Smooth muscle cell (in vitro differentiated cells): ENCODE measurements around the gene MCRS1. TPM values are rescaled to one million over a fixed set of nuclear protein-coding genes. Genes with fewer than 3 reads are reported as not detected.
"Not testable (repeated sequence)": the region's sequence is repeated elsewhere in the genome, so short reads cannot be mapped to it uniquely, and the experiment has no call there.

Source experiments
- DNase-seq: peaks from one replicate; lab custom pipeline; 2025; ENCODE audit not compliant: unreplicated experiment; lab: John Stamatoyannopoulos, UW
- H2AFZ ChIP-seq: fragments of 200-600 bp; sonication (generic); 2 replicates; pipeline ENCODE4 v1.6.0; 2016; ENCODE audit warnings: antibody characterized with exemption, low read depth, mild to moderate bottlenecking
- H3F3A ChIP-seq: fragments of 200-600 bp; sonication (generic); 2 replicates; pipeline ENCODE4 v1.6.0; 2017; ENCODE audit warnings: antibody characterized with exemption, low read depth
- H3K27ac ChIP-seq: fragments of 200-600 bp; sonication (generic); 2 replicates; pipeline ENCODE4 v1.5.1; 2016; ENCODE audit warnings: low read depth, mild to moderate bottlenecking
- H3K27me3 ChIP-seq: fragments of 200-600 bp; sonication (generic); 2 replicates; pipeline ENCODE4 v1.6.1; 2016; ENCODE audit warnings: low read depth, mild to moderate bottlenecking
- H3K36me3 ChIP-seq: fragments of 200-600 bp; sonication (generic); 2 replicates; pipeline ENCODE4 v1.5.1; 2016; ENCODE audit warnings: low read depth
- H3K4me1 ChIP-seq: fragments of 200-600 bp; sonication (generic); 2 replicates; pipeline ENCODE4 v1.5.1; 2016; ENCODE audit warnings: low read depth
- H3K4me2 ChIP-seq: fragments of 200-600 bp; sonication (generic); 2 replicates; pipeline ENCODE4 v1.6.0; 2016; ENCODE audit warnings: mild to moderate bottlenecking
- H3K4me3 ChIP-seq: fragments of 200-600 bp; sonication (generic); 2 replicates; pipeline ENCODE4 v1.5.1; 2016; ENCODE audit warnings: mild to moderate bottlenecking
- H3K79me2 ChIP-seq: fragments of 200-600 bp; sonication (generic); 2 replicates; pipeline ENCODE4 v1.6.0; 2016; ENCODE audit warnings: low read depth, mild to moderate bottlenecking
- H3K9ac ChIP-seq: fragments of 200-600 bp; sonication (generic); 2 replicates; pipeline ENCODE4 v1.6.0; 2016; ENCODE audit warnings: low read depth
- H3K9me3 ChIP-seq: fragments of 200-600 bp; sonication (generic); replicated peaks from 2 replicates; pipeline ENCODE4 v1.5.1; 2016; ENCODE audit warnings: low read depth
- H4K20me1 ChIP-seq: fragments of 200-600 bp; sonication (generic); 2 replicates; pipeline ENCODE4 v1.6.0; 2016; ENCODE audit warnings: low read depth
- CTCF ChIP-seq: fragments of 200-600 bp; sonication (generic); IDR thresholded peaks from 2 replicates; pipeline ENCODE4 v1.5.1; 2017; ENCODE audit warnings: borderline replicate concordance, mild to moderate bottlenecking, antibody characterized with exemption; ENCODE audit not compliant: insufficient read depth, poor library complexity, severe bottlenecking
- WGBS: methylation state at CpG from one replicate; pipeline ENCODE4 v1.1.7; 2016; ENCODE audit warnings: low lambda C conversion rate; 5-methylcytosine and 5-hydroxymethylcytosine counted together
- polyA plus RNA-seq: library from polyadenylated mRNA; unstranded; fragments of >200 nt; fragmentation: Nextera tagmentation; extraction: Ambion mirVana; gene quantifications from 2 replicates; pipeline ENCODE4 v1.2.1, GENCODE V29; 2016
- total RNA-seq: library from RNA; depleted of rRNA; stranded (reverse); fragments of >200 nt; gene quantifications from 2 replicates; pipeline ENCODE4 v1.2.3, GENCODE V29; 2014

Gene MCRS1
- total and polyA plus RNA-seq, 2 experiments from 2014 or later, result 41.4 to 54.4 TPM

GRCh38 chr12:49518914-49519573 lies 48.9 kb downstream of the MCRS1 start:
- H3K27ac ChIP-seq, result no peak overlapping the region
- no peaks in the 10 kb centered on the region for H3K36me3 ChIP-seq
- H3F3A ChIP-seq, result no peaks in the 10 kb centered on the region
- no peaks in the 10 kb centered on the region for H3K9me3 ChIP-seq
- no peak overlapping the region for H3K4me3 ChIP-seq
- no peaks in the 10 kb centered on the region for H3K27me3 ChIP-seq
- 56% methylated on average over 2 of the region's 2 CpGs for WGBS
- H3K4me1 ChIP-seq, result no peaks in the 10 kb centered on the region
- no peak overlapping the region for H2AFZ ChIP-seq
- no peaks in the 10 kb centered on the region for H3K79me2 ChIP-seq
- H4K20me1 ChIP-seq, result peaks cover 3% of the 10 kb centered on the region
- no peak for DNase-seq
- no peak for TF ChIP-seq CTCF
- no peak overlapping the region for H3K9ac ChIP-seq
- no peak overlapping the region for H3K4me2 ChIP-seq

- Histone ChIP-seq H3K4me2 (no peak overlapping the region), H3K27ac (no peak overlapping the region), H3K27me3 (no peaks in the 10 kb centered on the region), H3F3A (no peaks in the 10 kb centered on the region), H3K9ac (no peak overlapping the region), H3K4me1 (no peaks in the 10 kb centered on the region), H3K79me2 (no peaks in the 10 kb centered on the region), H3K9me3 (no peaks in the 10 kb centered on the region), H2AFZ (no peak overlapping the region), H3K4me3 (no peak overlapping the region), H4K20me1 (peaks cover 3% of the 10 kb centered on the region), H3K36me3 (no peaks in the 10 kb centered on the region)
- TF ChIP-seq CTCF, result no peak
- DNase-seq, result no peak
- 46% methylated on average over 5 of the region's 5 CpGs for WGBS
Measured at GRCh38 chr12:49515266-49515665, 52.7 kb downstream of the MCRS1 start.

GRCh38 chr12:49512546-49512945 lies 55.4 kb downstream of the MCRS1 start:
- WGBS, result 67% methylated on average over 1 of the region's 1 CpG
- Histone ChIP-seq H3K9me3 (no peaks in the 10 kb centered on the region), H2AFZ (no peak overlapping the region), H3F3A (no peaks in the 10 kb centered on the region), H3K27ac (no peak overlapping the region), H4K20me1 (peaks cover 3% of the 10 kb centered on the region), H3K4me2 (no peak overlapping the region), H3K79me2 (no peaks in the 10 kb centered on the region), H3K27me3 (no peaks in the 10 kb centered on the region), H3K4me3 (no peak overlapping the region), H3K4me1 (no peaks in the 10 kb centered on the region), H3K9ac (no peak overlapping the region), H3K36me3 (no peaks in the 10 kb centered on the region)
- TF ChIP-seq CTCF, result no peak
- DNase-seq, result no peak

GRCh38 chr12:49511410-49511809 lies 56.5 kb downstream of the MCRS1 start:
- Histone ChIP-seq H3K9ac (no peak overlapping the region), H3K9me3 (no peaks in the 10 kb centered on the region), H3K4me1 (no peaks in the 10 kb centered on the region), H3F3A (peaks cover 4% of the 10 kb centered on the region), H3K4me3 (no peak overlapping the region), H2AFZ (no peak overlapping the region), H3K4me2 (no peak overlapping the region), H3K79me2 (no peaks in the 10 kb centered on the region), H3K27ac (no peak overlapping the region), H3K27me3 (no peaks in the 10 kb centered on the region), H4K20me1 (peaks cover 3% of the 10 kb centered on the region), H3K36me3 (no peaks in the 10 kb centered on the region)
- TF ChIP-seq CTCF, result no peak
- no peak for DNase-seq

GRCh38 chr12:49509681-49510080 lies 58.3 kb downstream of the MCRS1 start:
- H3K36me3 ChIP-seq, H3K27ac ChIP-seq, H3K9me3 ChIP-seq, H3K4me3 ChIP-seq, H3K79me2 ChIP-seq, H3K27me3 ChIP-seq, DNase-seq, H2AFZ ChIP-seq, H4K20me1 ChIP-seq, H3K4me1 ChIP-seq, H3K9ac ChIP-seq, H3F3A ChIP-seq, H3K4me2 ChIP-seq: not testable (repeated sequence)
- WGBS, result 98% methylated on average over 8 of the region's 8 CpGs
